Neural progenitor cell (in vitro differentiated cells): ENCODE data around the gene ZNF408. TPM values are rescaled to one million over a fixed set of nuclear protein-coding genes. Genes with fewer than 3 reads are reported as not detected.
A peak's percentile ranks its signal among the peaks of the same experiment; 100 is the strongest.

ENCODE experiments used
- DNase-seq: peaks from one replicate; pipeline ENCODE4 v3.0.0-alpha.2; 2016; ENCODE audit warnings: low spot score
- H2AFZ ChIP-seq: fragments of 200-600 bp; sonication (generic); replicated peaks from 2 replicates; pipeline ENCODE4 v1.6.1; 2016; ENCODE audit warnings: antibody characterized with exemption
- H3F3A ChIP-seq: fragments of 200-600 bp; sonication (generic); 2 replicates; pipeline ENCODE4 v1.6.1; 2016; ENCODE audit warnings: antibody characterized with exemption, low read depth
- H3K27ac ChIP-seq: fragments of 200-600 bp; sonication (generic); 2 replicates; pipeline ENCODE4 v1.5.1; 2016; ENCODE audit warnings: mild to moderate bottlenecking
- H3K27me3 ChIP-seq: fragments of 200-600 bp; sonication (generic); 2 replicates; pipeline ENCODE4 v1.6.1; 2016; ENCODE audit warnings: mild to moderate bottlenecking, moderate library complexity
- H3K36me3 ChIP-seq: fragments of 200-600 bp; sonication (generic); 2 replicates; pipeline ENCODE4 v1.5.1; 2016
- H3K4me1 ChIP-seq: fragments of 200-600 bp; sonication (generic); 2 replicates; pipeline ENCODE4 v1.6.1; 2016; ENCODE audit warnings: mixed run types
- H3K4me2 ChIP-seq: fragments of 200-600 bp; sonication (generic); 2 replicates; pipeline ENCODE4 v1.6.1; 2016
- H3K4me3 ChIP-seq: fragments of 200-600 bp; sonication (generic); 2 replicates; pipeline ENCODE4 v1.5.1; 2016
- H3K79me2 ChIP-seq: fragments of 200-600 bp; sonication (generic); 2 replicates; pipeline ENCODE4 v1.6.1; 2016; ENCODE audit warnings: low read depth
- H3K9ac ChIP-seq: fragments of 200-600 bp; sonication (generic); 2 replicates; pipeline ENCODE4 v1.6.1; 2016
- H3K9me3 ChIP-seq: fragments of 200-600 bp; sonication (generic); 2 replicates; pipeline ENCODE4 v1.5.1; 2016; ENCODE audit warnings: low read depth
- H4K20me1 ChIP-seq: fragments of 200-600 bp; sonication (generic); 2 replicates; pipeline ENCODE4 v1.6.1; 2016; ENCODE audit warnings: low read depth
- H3K27ac Mint-ChIP-seq: 3 replicates; pipeline ENCODE4 v1.8.0; 2021; ENCODE audit warnings: mixed read lengths
- H3K27me3 Mint-ChIP-seq: 2 replicates; pipeline ENCODE4 v1.8.0; 2022; ENCODE audit warnings: low read depth, mild to moderate bottlenecking, inconsistent platforms, moderate library complexity, mixed read lengths; ENCODE audit not compliant: insufficient read depth
- H3K36me3 Mint-ChIP-seq: 3 replicates; pipeline ENCODE4 v1.8.0; 2021; ENCODE audit warnings: mixed read lengths
- H3K4me1 Mint-ChIP-seq: 3 replicates; pipeline ENCODE4 v1.8.0; 2021; ENCODE audit warnings: mixed read lengths
- H3K4me3 Mint-ChIP-seq: 3 replicates; pipeline ENCODE4 v1.8.0; 2021; ENCODE audit warnings: mild to moderate bottlenecking, moderate library complexity, mixed read lengths
- H3K9me3 Mint-ChIP-seq: 3 replicates; pipeline ENCODE4 v1.8.0; 2020; ENCODE audit warnings: mixed read lengths
- EZH2 ChIP-seq: fragments of 200-600 bp; sonication (generic); IDR thresholded peaks from 2 replicates; pipeline ENCODE4 v1.6.1; 2017; ENCODE audit warnings: antibody characterized with exemption, mild to moderate bottlenecking, moderate library complexity
- EZH2phosphoT487 ChIP-seq: fragments of 200-600 bp; sonication (generic); IDR thresholded peaks from 2 replicates; pipeline ENCODE4 v1.6.1; 2017; ENCODE audit warnings: antibody characterized with exemption
- total RNA-seq: library from RNA; depleted of rRNA; stranded (reverse); fragments of >200 nt; gene quantifications from 2 replicates; pipeline ENCODE4 v1.2.3, GENCODE V29; 2015; ENCODE audit warnings: low replicate concordance
- TF ChIP-seq, protein P1 (sequence below): fragments of 200-600 bp; sonication (generic); IDR thresholded peaks from 2 replicates; pipeline ENCODE4 v1.5.1; 2017; ENCODE audit warnings: antibody characterized with exemption, mild to moderate bottlenecking

ZNF408 gene
- total RNA-seq, 1 donor from 2014 or later = 2.8 TPM

DNA sequence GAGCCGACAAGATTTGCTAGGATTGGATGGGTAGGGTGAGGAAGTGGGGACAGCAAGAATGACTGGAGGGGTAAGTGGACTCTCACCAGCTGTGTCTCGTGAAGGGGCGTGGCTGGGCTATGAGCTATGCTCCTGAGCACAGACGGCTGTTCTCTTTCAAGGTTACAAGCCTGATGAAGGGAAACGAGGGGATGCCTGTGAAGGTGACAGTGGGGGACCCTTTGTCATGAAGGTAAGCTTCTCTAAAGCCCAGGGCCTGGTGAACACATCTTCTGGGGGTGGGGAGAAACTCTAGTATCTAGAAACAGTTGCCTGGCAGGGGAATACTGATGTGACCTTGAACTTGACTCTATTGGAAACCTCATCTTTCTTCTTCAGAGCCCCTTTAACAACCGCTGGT lies 38.1 kb downstream of the ZNF408 start:
- Histone ChIP-seq H3K79me2 (no peaks in the 10 kb centered on the region), H3K27me3 (no peaks in the 10 kb centered on the region), H3K4me1 (no peaks in the 10 kb centered on the region), H3F3A (peaks cover 4% of the 10 kb centered on the region), H4K20me1 (no peaks in the 10 kb centered on the region), H3K9ac (no peak overlapping the region), H3K27ac (no peak overlapping the region), H3K4me2 (no peak overlapping the region), H3K36me3 (peaks cover 5% of the 10 kb centered on the region), H2AFZ (no peak overlapping the region), H3K9me3 (no peaks in the 10 kb centered on the region), H3K4me3 (no peak overlapping the region)
- no peaks in the 10 kb centered on the region for H3K27me3 Mint-ChIP-seq
- peaks cover 25% of the 10 kb centered on the region for H3K36me3 Mint-ChIP-seq
- no peaks in the 10 kb centered on the region for H3K4me1 Mint-ChIP-seq
- DNase-seq = no peak
- TF ChIP-seq EZH2 = no peak
- H3K4me3 Mint-ChIP-seq = no peak overlapping the region
- H3K27ac Mint-ChIP-seq = peak overlapping the region; percentile 50
- H3K9me3 Mint-ChIP-seq = no peaks in the 10 kb centered on the region

- no peaks in the 10 kb centered on the region for H3K79me2 ChIP-seq
- peaks cover 6% of the 10 kb centered on the region for H3F3A ChIP-seq
- Mint-ChIP-seq H3K27ac (no peak overlapping the region), H3K4me3 (no peak overlapping the region), H3K4me1 (no peaks in the 10 kb centered on the region), H3K27me3 (no peaks in the 10 kb centered on the region), H3K36me3 (peaks cover 36% of the 10 kb centered on the region), H3K9me3 (no peaks in the 10 kb centered on the region)
- no peak overlapping the region for H3K27ac ChIP-seq
- TF ChIP-seq, protein P1, sequence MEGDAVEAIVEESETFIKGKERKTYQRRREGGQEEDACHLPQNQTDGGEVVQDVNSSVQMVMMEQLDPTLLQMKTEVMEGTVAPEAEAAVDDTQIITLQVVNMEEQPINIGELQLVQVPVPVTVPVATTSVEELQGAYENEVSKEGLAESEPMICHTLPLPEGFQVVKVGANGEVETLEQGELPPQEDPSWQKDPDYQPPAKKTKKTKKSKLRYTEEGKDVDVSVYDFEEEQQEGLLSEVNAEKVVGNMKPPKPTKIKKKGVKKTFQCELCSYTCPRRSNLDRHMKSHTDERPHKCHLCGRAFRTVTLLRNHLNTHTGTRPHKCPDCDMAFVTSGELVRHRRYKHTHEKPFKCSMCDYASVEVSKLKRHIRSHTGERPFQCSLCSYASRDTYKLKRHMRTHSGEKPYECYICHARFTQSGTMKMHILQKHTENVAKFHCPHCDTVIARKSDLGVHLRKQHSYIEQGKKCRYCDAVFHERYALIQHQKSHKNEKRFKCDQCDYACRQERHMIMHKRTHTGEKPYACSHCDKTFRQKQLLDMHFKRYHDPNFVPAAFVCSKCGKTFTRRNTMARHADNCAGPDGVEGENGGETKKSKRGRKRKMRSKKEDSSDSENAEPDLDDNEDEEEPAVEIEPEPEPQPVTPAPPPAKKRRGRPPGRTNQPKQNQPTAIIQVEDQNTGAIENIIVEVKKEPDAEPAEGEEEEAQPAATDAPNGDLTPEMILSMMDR = no peak
- TF ChIP-seq EZH2phosphoT487 = no peak
- no peak for TF ChIP-seq EZH2
- H4K20me1 ChIP-seq = no peaks in the 10 kb centered on the region
- H3K4me2 ChIP-seq = no peak overlapping the region
- DNase-seq = no peak
- no peaks in the 10 kb centered on the region for H3K27me3 ChIP-seq
- peaks cover 11% of the 10 kb centered on the region for H3K36me3 ChIP-seq
- no peak overlapping the region for H3K4me3 ChIP-seq
- H3K4me1 ChIP-seq = no peaks in the 10 kb centered on the region
- no peak overlapping the region for H3K9ac ChIP-seq
- H2AFZ ChIP-seq = no peak overlapping the region
- no peaks in the 10 kb centered on the region for H3K9me3 ChIP-seq
These were observed 41.0 kb downstream of the ZNF408 start for GRCh38 chr11:46741600-46742484.

- Mint-ChIP-seq H3K27me3 (no peaks in the 10 kb centered on the region), H3K9me3 (no peaks in the 10 kb centered on the region), H3K36me3 (peaks cover 40% of the 10 kb centered on the region), H3K4me3 (no peak overlapping the region), H3K4me1 (no peaks in the 10 kb centered on the region), H3K27ac (no peak overlapping the region)
- H3K79me2 ChIP-seq = no peaks in the 10 kb centered on the region
- no peak overlapping the region for H2AFZ ChIP-seq
- no peaks in the 10 kb centered on the region for H3K4me1 ChIP-seq
- H3K4me3 ChIP-seq = no peak overlapping the region
- peaks cover 13% of the 10 kb centered on the region for H3K36me3 ChIP-seq
- H3K9ac ChIP-seq = no peak overlapping the region
- H3K9me3 ChIP-seq = no peaks in the 10 kb centered on the region
- no peaks in the 10 kb centered on the region for H3K27me3 ChIP-seq
- no peak overlapping the region for H3K27ac ChIP-seq
- TF ChIP-seq EZH2phosphoT487 (no peak), EZH2 (no peak)
- TF ChIP-seq, protein P1 = no peak
- no peaks in the 10 kb centered on the region for H4K20me1 ChIP-seq
- no peak overlapping the region for H3K4me2 ChIP-seq
- DNase-seq = no peak
- peaks cover 6% of the 10 kb centered on the region for H3F3A ChIP-seq
These were observed 42.2 kb downstream of the ZNF408 start for GRCh38 chr11:46743043-46743442.
